Left renal pelvis (tissue), 4 donors: ENCODE results near the gene ZCCHC10. TPM values are rescaled to one million over a fixed set of nuclear protein-coding genes. Genes with fewer than 3 reads are reported as not detected.
"Not testable (repeated sequence)": the region's sequence is repeated elsewhere in the genome, so short reads cannot be mapped to it uniquely, and the experiment has no call there.

Experiments
- DNase-seq, 4 donors: peaks; one replicate each; pipeline ENCODE4 v3.0.0-alpha.2; 2013; ENCODE audit warnings: low read depth in 4 of 4, low spot score in 3 of 4
- polyA plus RNA-seq, 4 donors: library from polyadenylated mRNA; unstranded; fragments of 120-200 nt; gene quantifications; one replicate each; pipeline ENCODE4 v1.2.1, GENCODE V29; 2013; ENCODE audit not compliant: insufficient read length in 4 of 4

Gene ZCCHC10
- polyA plus RNA-seq, 4 donors, result 29.9 to 37.5 (median 32.8) TPM

DNA sequence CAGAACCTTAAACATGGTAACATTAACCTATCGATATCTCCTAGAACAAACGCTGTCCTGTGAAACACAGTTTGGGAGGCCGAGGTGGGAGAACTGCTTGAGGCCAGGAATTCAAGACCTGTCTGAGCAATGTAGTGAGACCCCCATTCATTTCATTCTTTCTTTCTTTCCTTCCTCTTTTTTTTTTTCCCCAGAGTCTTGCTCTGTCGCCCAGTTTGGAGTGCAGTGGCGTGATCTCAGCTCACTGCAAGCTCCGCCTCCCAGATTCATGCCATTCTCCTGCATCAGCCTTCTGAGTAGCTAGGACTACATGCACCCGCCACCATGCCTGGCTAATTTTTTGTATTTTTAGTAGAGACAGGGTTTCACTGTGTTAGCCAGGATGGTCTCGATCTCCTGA, 20.2 kb upstream of the ZCCHC10 start:
- not testable (repeated sequence) for DNase-seq

DNA sequence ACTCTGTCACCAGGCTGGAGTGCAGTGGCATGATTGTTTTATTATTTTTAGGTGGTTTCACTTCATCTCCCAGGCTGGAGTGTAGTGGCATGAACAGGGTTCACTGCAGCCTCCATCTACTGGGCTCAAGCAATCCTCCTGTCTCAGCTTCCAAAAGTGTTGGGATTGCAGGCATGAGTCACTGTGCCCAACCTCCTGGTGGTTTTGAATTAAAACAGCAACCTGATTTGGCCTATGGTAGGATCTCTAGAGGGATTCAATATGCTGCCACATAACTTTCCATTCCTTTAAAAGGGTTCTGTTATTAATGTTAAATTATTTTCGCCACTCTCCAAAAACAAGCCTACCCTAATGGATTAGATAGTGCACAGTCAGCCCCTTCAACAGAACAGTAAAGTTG, 15.6 kb upstream of the ZCCHC10 start:
- DNase-seq, result no peak

DNA sequence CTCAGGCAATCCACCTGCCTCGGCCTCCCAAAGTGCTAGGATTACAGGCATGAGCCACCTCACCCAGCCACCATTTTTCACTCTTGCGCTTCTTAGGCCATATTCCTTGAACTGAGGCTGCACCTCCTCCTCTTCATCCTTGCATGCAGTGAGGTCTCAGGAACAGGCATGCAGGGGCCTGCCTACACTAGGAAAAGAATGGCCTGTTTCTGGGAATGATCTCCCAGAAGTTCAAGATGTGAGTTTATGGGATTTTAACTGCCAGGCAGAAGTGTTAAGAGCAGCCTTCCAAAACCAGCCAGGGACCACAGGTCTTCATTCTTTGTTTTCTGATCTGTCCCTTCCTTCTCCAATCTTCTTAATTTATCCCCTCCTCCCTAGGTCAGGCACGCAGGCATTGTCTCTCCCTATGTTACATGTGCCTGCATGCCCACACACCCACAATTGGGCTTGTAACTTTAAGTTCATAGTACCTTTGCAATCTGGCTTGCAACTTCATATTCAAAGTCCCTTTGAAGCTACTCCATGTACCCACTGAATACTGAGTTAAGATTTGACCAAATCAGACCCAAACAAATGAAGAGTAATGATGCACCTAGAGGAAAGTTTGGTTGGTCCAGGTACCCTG, 14.9 kb upstream of the ZCCHC10 start:
- DNase-seq, result no peak

DNA sequence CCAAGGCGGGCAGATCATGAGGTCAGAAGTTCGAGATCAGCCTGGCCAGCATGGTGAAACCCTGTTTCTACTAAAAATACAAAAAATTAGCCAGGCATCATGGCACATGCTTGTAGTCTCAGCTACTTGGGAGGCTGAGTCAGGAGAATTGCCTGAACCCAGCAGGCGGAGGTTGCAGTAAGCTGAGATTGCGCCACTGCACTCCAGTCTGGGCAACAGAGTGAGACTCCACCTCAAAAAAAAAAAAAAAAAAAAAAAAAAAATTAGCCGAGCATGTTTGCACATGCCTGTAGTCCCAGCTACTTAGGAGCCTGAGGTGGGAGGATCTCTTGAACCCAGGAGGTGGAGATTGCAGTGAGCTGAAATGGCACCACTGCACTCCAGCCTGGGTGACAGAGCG, 10.3 kb upstream of the ZCCHC10 start:
- DNase-seq, result not testable (repeated sequence)

DNA sequence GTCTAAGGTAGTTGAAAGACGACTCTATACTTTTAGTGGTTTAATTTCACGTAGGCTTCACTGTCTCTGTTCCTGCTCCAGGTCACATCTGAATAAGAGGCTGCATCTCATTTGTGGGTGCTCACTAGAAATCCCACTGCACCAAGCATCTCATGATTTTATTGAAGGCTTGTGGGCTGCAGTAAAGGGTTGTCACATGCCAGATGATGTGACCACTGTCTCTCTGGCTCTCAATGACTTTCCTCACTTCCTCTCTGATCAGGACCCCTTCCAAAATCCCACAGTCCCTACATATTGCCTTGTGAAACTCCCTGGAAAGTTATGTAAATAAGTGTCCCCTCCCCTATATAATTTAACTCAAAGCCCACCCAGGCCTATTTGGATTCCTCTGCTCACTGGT, 8.9 kb upstream of the ZCCHC10 start:
- DNase-seq, result no peak

DNA sequence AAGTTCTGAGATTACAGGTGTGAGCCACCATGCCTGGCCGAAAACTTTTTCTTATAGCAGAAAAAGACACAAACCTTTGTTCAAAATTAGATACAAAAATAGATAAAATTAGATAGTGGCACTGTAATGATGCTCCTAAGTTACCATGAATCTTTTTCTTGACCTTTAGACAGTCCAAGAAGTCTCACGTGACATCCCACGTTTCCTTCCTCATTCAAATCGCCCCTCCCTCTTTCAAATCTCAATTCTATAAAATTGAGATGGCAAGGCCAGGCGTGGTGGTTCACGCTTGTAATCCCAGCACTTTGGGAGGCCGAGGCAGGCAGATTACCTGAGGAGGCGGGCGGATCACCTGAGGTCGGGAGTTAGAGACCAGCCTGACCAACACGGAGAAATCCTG, 7.7 kb upstream of the ZCCHC10 start:
- no peak for DNase-seq

DNA sequence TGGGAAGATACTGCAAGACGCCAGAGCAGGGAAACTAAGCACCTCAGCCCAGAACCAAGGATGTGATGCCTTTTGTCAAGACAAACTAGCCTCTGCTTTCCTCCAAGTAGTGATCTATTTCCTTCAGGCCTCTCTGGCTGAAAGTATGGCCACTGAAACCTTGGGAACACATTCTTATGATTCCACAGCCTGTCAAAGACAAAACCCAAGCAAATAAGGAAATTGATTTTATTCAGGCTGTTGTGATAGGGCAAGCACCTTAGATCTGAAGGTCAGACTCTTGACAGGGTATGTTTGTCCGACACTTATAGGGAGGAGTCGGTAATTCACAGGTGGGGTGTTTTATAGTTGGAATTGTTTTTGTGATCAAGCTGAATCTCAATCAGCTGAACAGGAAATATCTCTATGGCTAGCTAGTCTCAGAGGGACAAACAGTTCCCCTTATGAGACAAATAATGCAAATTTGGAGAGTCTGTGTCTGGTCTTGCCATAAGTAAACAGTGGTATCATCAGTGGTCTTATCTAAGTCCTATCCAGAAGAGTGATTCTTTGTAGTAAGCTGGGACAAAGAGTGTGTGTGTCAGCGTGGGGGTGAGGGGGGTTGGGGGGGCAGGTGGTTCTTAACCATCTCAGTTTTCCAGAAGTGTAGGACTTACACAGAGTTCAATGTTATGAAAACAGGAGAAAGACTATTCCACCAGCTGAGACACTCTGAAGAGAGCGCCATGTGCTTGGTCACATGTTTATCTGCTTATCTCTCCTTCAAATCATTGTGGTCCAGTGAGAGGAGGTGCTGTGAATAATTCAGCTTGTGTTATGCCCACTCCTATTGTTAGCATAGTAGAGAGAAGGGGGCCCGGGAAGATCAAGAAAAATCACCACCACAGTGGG, 6.7 kb upstream of the ZCCHC10 start:
- no peak for DNase-seq

DNA sequence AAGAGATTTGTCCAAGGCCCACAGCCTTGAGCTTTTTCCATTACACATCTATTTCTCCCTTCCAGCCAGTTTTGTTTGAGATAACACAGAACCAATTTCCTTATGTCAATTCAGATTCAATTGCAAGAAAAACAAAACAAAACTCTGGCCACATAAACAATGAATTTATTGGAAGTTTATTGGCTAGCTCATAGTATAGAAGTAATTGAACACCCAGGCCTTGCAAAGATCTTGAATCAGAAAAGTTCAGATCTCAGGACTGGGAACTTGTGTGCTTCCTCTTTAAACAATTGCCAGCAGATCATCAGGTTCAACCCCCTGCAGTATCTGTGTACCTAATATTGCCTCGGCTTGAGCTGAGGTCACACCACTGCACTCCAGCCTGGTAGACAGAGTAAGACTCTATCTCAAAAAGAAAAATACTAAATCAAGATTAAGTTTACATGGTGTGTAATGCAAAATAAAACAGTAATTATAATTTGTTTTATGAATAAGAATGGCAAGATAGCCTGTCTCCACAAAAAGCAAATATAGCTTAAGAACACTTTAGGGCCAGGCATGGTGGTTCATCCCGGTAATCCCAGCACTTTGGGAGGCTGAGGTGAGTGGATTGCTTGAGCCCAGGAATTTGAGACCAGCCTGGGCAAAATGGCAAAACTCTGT, 4.1 kb upstream of the ZCCHC10 start:
- no peak for DNase-seq

DNA sequence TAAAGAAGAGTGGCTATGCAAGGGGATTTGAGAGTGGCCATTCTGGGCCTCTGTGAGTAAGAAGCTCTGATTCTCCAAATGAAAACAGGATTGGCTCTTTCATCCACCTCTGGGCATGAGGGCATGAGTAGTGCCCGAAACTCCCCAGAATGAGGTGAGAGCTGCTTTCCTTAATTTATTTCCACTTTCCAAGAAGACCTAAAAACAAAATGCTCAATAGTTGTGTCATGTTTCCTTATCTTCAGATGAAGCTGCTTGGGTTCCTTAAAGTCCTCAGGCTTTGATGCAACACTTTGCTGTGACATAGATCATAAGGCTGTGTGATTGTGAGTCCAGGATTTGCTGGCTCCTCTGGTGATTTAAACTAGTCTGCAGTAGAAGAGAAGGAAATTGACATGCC, 3.1 kb upstream of the ZCCHC10 start:
- DNase-seq, result no peak

DNA sequence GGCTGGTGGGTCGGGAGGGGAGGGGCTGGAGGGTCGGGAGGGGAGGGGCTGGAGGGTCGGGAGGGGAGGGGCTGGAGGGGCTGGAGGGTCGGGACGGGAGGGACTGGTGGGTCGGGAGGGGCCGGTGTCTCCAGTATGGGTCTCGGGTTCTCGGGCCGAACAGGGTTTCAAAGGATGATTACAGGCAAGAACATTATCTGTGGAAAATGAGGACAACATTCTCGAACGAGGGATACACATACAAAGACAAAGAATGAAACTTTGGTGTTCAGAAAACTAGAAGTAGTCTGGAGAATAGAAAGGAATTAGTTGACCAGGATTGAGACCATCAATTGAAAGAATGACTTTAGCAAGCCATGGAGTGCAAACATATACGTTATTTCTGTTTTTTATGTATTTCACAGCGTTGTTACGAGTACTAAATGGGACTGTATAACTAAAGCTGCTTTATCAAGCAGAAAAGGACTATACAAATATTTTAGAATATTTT, 360 bp upstream of the ZCCHC10 start:
- DNase-seq, result no peak

DNA sequence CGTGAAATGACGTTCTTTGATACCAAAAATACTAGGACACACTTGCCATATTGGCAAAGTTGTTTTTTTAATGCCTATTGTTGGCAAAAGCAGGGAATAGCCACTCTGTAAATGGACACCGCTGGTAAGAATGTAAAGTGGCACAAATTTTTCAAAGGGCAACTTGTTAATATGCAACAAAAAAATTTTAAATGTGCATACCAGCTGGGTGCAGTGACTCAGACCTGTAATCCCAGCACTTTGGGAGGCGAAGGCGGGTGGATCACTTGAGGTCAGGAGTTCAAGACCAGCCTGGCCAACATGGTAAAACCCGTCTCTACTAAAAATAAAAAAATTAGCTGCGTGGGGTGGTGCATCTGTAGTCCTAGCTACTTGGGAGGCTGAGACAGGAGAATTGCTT, 6.9 kb downstream of the ZCCHC10 start:
- DNase-seq, result not testable (repeated sequence)

DNA sequence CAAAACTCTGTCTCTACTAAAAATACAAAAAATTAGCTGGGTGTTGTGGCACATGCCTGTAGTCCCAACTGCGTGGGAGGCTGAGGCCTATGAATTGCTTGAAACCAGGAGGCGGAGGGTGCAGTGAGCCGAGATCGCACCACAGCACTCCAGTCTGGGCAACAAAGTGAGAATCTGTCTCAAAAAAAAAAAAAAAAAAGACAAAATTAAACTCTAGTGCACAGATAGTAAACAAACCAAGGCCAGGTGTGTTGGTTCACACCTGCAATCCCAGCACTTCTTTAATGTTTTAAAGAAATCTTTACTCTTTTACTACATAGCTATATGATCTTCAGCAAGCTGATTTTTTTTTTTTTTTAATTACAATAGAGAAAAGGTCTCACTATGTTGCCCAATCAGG, 8.4 kb downstream of the ZCCHC10 start:
- no peak for DNase-seq

DNA sequence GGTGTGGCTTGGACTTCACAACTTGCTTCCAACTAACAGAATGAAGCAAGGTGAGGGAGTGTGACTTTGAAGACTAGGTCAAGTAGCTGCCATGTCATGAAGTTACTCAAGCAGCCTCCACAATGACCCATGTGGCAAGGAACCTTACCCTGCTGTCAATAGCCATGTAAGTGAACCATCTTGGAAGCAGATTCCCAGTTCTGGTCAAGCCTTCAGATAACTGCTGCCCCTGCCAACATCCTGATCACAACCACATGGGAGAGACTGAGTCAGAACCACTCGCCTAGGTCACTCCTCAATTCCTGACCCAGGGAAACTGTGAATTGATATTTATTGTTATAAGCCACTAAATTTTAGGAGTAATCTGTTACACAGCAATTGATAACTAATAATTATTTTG, 10.9 kb downstream of the ZCCHC10 start:
- no peak for DNase-seq

DNA sequence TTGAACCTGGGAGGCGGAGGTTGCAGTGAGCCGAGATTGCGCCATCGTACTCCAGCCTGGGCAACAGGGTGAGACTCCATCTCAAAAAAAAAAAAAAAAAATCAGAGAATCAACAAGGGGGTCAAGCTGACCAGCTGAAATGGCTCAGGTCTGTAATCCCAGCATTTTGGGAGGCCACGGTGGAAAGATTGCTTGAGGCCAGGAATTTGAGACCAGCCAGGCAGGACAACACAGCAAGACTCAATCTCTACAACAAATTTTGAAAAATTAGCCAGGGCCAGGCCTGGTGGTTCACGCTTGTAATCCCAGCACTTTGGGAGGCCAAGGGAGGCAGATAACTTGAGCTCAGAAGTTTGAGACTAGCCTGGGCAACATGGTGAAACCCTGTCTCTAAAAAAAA, 17.9 kb downstream of the ZCCHC10 start:
- not testable (repeated sequence) for DNase-seq

DNA sequence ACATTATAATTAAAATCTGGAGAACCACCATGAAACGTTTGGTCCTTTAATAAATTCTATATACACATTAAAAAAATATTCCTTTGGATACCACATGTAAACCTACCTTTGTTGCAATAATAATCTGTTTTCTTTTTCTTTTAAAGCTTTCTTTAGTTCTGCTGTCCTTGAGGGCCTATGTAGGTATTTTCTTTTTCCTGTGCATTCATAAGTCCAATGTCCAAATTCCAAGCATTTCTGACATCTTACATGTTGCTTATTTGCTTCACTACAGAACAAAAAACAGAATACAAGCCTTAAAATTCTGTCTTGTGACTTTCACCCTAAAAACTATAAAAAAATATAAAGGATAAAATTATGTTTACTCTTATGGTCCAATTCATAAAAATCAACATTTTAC, 19.7 kb downstream of the ZCCHC10 start:
- no peak for DNase-seq

DNA sequence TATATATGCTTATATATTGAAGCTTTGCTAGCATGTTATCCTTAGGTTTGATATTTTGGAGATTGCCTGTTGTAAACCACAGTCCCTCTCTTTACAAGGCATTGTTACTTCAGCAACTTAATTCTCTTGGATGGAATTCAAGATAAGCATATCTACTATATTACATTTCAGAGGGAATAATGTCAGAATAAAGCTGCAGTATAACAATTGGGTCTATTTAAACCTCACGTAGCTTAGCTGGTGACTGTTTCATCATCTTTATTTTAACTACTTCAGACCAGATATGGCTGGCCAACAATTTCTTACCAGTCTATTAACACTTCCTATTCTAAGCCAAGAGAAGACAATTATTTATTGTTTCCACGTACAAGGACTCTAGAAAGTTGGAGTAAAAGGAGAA, 27.1 kb downstream of the ZCCHC10 start:
- DNase-seq, result no peak

DNA sequence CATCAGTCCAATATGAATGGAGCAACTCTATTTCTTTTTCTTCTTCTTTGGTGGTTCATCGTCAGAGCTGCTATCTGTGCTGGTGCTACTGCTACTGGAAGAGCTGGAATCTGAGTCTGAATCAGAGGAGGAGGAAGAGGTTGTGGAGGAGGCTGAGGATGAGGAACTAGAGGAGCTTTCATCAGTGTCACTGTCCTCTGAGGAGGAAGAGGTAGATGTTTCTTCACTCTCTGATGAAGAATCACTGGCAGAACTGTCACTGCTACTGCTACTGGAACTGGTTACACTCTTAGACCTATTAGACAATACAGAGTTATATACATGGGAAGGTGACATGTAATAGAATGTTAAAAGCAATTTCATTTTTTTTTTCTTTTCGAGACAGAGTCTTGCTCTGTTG, 27.8 kb downstream of the ZCCHC10 start:
- no peak for DNase-seq

DNA sequence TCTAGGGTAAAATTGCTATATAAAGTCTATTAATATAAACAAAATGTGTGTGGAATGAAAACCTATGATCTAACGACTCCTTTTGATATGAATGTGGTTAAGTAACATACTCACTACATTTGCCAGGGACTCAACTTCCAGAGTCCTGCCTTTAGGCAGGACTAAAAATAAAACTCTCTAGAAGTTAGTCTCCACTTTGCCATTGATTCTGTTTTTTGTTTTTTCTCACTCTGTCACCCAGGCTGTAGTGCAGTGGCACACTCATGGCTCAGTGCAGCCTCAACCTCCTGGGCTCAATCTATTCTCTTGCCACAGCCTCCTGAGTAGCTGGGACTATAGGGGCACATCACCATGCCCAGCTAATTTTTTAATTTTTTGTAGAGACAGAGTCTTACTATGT, 30.0 kb downstream of the ZCCHC10 start:
- no peak for DNase-seq

DNA sequence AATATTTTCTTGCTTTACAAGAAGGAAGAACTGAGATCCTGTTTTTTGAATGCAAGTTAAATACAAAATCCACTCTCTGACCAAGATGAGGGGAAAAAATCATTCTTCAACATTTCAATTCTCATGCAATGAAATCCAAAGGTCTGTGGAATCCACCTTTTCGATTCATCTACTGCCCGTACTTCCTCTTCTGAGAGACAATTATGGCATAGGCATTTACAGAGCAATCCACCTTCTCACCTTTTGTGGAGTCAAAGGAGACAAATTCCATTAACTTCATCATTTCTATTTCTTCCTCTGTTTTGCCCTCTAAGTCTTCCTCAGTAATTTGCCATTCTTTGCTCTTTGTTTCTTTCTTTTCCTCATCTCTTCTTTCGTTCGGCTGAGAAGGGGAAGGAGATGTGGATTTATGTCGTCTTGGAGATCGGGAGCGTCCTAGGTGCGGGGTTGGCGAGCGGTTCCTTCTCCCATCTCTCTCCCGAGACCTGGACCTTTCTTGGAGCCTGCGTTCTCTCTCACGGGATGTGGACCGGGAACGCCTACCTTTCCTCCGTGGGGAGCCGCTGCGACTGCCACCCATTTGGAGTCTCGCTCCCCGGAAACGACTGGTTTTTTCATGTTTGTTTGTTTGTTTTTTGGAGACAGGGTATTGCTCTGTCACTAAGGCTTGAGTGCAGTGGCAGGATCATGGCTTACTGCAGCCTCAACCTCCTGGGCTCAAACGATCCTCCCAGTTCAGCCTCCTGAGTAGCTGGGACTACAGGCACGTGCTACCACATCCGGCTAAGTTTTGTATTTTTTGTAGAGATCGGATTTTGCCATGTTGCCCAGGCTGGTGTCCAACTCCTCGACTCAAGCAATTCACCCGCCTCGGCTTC, 38.6 kb downstream of the ZCCHC10 start:
- DNase-seq, result no peak

DNA sequence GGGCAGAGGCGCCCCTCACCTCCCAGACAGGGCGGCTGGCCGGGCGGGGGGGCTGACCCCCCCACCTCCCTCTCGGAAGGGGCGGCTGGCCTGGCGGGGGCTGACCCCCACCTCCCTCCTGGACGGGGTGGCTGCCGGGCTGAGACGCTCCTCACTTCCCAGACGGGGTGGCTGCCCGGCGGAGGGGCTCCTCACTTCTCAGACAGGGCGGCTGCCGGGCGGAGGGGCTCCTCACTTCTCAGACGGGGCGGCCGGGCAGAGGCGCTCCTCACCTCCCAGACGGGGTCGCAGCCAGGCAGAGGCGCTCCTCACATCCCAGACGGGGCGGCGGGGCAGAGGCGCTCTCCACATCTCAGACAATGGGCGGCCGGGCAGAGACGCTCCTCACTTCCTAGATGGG, 43.4 kb downstream of the ZCCHC10 start:
- DNase-seq, result not testable (repeated sequence)

DNA sequence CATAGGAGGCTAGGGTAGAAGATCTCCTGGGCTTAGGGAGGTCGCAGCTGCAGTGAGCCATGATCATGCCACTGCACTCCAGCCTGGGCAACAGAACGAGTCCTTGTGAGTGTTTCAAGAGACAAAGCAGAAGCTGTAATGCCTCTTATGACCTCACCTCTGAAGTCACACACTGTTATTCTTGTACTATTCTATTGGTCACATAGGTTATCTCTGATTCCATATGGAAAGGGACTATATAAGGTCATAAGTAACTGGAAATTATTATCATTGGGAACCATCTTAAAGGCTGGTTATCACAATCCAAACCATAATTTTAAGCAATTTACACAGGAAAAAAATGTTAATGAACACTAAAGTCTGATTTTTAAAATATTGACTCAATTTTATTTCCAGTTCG, 45.1 kb downstream of the ZCCHC10 start:
- DNase-seq, result no peak
